Middle frontal gyrus (tissue), 1 donor: ENCODE results near the gene CDC5L.

ENCODE experiments used
- DNase-seq: peaks from one replicate; pipeline ENCODE4 v3.0.0-alpha.2; 2015; ENCODE audit warnings: low spot score; ENCODE audit errors: extremely low spot score

CDC5L gene

GRCh38 chr6:44474643-44475042 is 87.1 kb downstream of the CDC5L start:
- DNase-seq: no peak

- no peak for DNase-seq
Measured at GRCh38 chr6:44475417-44475778, 87.9 kb downstream of the CDC5L start.

- DNase-seq: peak; percentile 80
Measured at GRCh38 chr6:44475779-44476434, 88.4 kb downstream of the CDC5L start.

- DNase-seq: no peak
Measured at GRCh38 chr6:44476849-44477248, 89.3 kb downstream of the CDC5L start.

GRCh38 chr6:44477293-44477894 is 89.9 kb downstream of the CDC5L start:
- DNase-seq: no peak

GRCh38 chr6:44478158-44478557 is 90.7 kb downstream of the CDC5L start:
- no peak for DNase-seq

- DNase-seq: no peak
Measured at GRCh38 chr6:44478591-44479254, 91.2 kb downstream of the CDC5L start.

GRCh38 chr6:44480097-44480541 is 92.6 kb downstream of the CDC5L start:
- DNase-seq: no peak

- no peak for DNase-seq
Measured at GRCh38 chr6:44481056-44481455, 93.5 kb downstream of the CDC5L start.

GRCh38 chr6:44481760-44482159 is 94.3 kb downstream of the CDC5L start:
- no peak for DNase-seq

- no peak for DNase-seq
Measured at GRCh38 chr6:44485601-44486401, 98.3 kb downstream of the CDC5L start.

- no peak for DNase-seq
Measured at GRCh38 chr6:44487002-44487401, 99.5 kb downstream of the CDC5L start.

GRCh38 chr6:44487586-44487985 is 100.1 kb downstream of the CDC5L start:
- DNase-seq: no peak

- peak; percentile 47 for DNase-seq
Measured at GRCh38 chr6:44489910-44490604, 102.6 kb downstream of the CDC5L start.

GRCh38 chr6:44493132-44493531 is 105.6 kb downstream of the CDC5L start:
- no peak for DNase-seq

- DNase-seq: no peak
Measured at GRCh38 chr6:44493593-44493992, 106.1 kb downstream of the CDC5L start.

- DNase-seq: no peak
Measured at GRCh38 chr6:44494011-44494501, 106.5 kb downstream of the CDC5L start.

- DNase-seq: no peak
Measured at GRCh38 chr6:44495036-44495901, 107.8 kb downstream of the CDC5L start.

- DNase-seq: no peak
Measured at GRCh38 chr6:44496665-44497369, 109.3 kb downstream of the CDC5L start.

- no peak for DNase-seq
Measured at GRCh38 chr6:44497807-44498206, 110.3 kb downstream of the CDC5L start.
